Mesendoderm (in vitro differentiated cells): Measurements from ENCODE around the gene PEX13.
A peak's percentile ranks its signal among the peaks of the same experiment; 100 is the strongest.
"Not testable (repeated sequence)": the region's sequence is repeated elsewhere in the genome, so short reads cannot be mapped to it uniquely, and the experiment has no call there.

Experiments used
- DNase-seq: peaks from one replicate; pipeline ENCODE4 v3.0.0; 2013
- H2AK5ac ChIP-seq: 2 replicates; pipeline ENCODE4 v1.6.1; 2013; ENCODE audit warnings: low read length, inconsistent platforms
- H2BK120ac ChIP-seq: 2 replicates; pipeline ENCODE4 v1.6.1; 2013; ENCODE audit warnings: low read depth, mild to moderate bottlenecking, low read length, moderate library complexity, mixed read lengths
- H2BK15ac ChIP-seq: replicated peaks from 2 replicates; pipeline ENCODE4 v1.6.1; 2013; ENCODE audit warnings: low read depth, mild to moderate bottlenecking, moderate library complexity
- H2BK5ac ChIP-seq: 2 replicates; pipeline ENCODE4 v1.6.1; 2013; ENCODE audit warnings: low read length, inconsistent platforms
- H3K18ac ChIP-seq: 2 replicates; pipeline ENCODE4 v1.6.1; 2013; ENCODE audit warnings: mild to moderate bottlenecking, low read length, mixed read lengths
- H3K23ac ChIP-seq: one replicate; pipeline ENCODE4 v1.6.1; 2013; ENCODE audit warnings: low read length
- H3K27ac ChIP-seq: 2 replicates; pipeline ENCODE4 v1.5.1; 2013; ENCODE audit warnings: low read depth, mild to moderate bottlenecking, inconsistent platforms, low read length, moderate library complexity
- H3K27me3 ChIP-seq: 2 replicates; pipeline ENCODE4 v1.6.1; 2013; ENCODE audit warnings: low read length, control low read depth, mild to moderate bottlenecking, inconsistent platforms; ENCODE audit not compliant: insufficient read depth, poor library complexity
- H3K36me3 ChIP-seq: 2 replicates; pipeline ENCODE4 v1.6.1; 2013; ENCODE audit warnings: low read length, inconsistent platforms; ENCODE audit not compliant: control insufficient read depth, insufficient read depth
- H3K4ac ChIP-seq: one replicate; pipeline ENCODE4 v1.6.1; 2013; ENCODE audit warnings: low read depth, mild to moderate bottlenecking, low read length, moderate library complexity
- H3K4me1 ChIP-seq: 2 replicates; pipeline ENCODE4 v1.6.1; 2013; ENCODE audit warnings: low read depth, low read length, inconsistent platforms; ENCODE audit not compliant: control insufficient read depth
- H3K4me2 ChIP-seq: 2 replicates; pipeline ENCODE4 v1.6.1; 2013; ENCODE audit warnings: low read length
- H3K4me3 ChIP-seq: 2 replicates; pipeline ENCODE4 v1.5.1; 2013; ENCODE audit warnings: mild to moderate bottlenecking, low read length
- H3K56ac ChIP-seq: one replicate; pipeline ENCODE4 v1.6.1; 2013; ENCODE audit warnings: low read length
- H3K79me1 ChIP-seq: 2 replicates; pipeline ENCODE4 v1.6.1; 2013; ENCODE audit warnings: low read length, inconsistent platforms
- H3K79me2 ChIP-seq: 2 replicates; pipeline ENCODE4 v1.6.1; 2013; ENCODE audit warnings: mild to moderate bottlenecking, low read length; ENCODE audit not compliant: control insufficient read depth, insufficient read depth
- H3K9ac ChIP-seq: 2 replicates; pipeline ENCODE4 v1.6.1; 2013; ENCODE audit warnings: low read length, inconsistent platforms
- H4K5ac ChIP-seq: one replicate; pipeline ENCODE4 v1.6.1; 2013; ENCODE audit warnings: low read length
- H4K8ac ChIP-seq: one replicate; pipeline ENCODE4 v1.6.1; 2013; ENCODE audit warnings: low read depth, mild to moderate bottlenecking, control low read depth, low read length, moderate library complexity
- WGBS: extraction: QIAGEN DNeasy Blood & Tissue Kit; methylation state at CpG from one replicate; pipeline ENCODE4 v1.1.7; 2013; ENCODE audit warnings: low lambda C conversion rate, missing lambda C conversion rate; ENCODE audit not compliant: insufficient coverage; ENCODE audit errors: extremely low coverage; 5-methylcytosine and 5-hydroxymethylcytosine counted together

The PEX13 gene

DNA sequence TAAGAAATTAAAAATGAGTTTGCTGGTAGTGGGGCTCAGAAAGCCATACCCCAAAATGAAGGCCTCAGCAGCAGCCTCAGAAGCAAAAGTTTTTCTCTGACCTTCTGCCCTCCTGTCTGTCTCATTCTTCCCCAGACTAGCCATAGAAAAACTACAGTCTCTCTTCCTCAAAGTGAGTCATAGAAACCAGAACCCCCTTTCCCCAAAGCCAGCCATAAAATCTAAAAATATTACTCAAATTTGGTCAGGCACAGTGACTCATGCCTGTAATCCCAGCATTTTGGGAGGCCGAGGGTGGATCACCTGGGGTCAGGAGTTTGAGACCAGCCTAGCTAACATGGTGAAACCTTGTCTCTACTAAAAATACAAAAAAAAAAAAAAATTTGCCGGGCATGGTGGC is 5.2 kb upstream of the PEX13 start:
- not testable (repeated sequence) for H4K8ac ChIP-seq, H3K4me3 ChIP-seq, H3K56ac ChIP-seq, H3K79me1 ChIP-seq, H3K79me2 ChIP-seq, H3K23ac ChIP-seq, H2BK120ac ChIP-seq, H2BK15ac ChIP-seq, H3K4me1 ChIP-seq, H4K5ac ChIP-seq, H2BK5ac ChIP-seq, H3K4ac ChIP-seq, H3K27ac ChIP-seq, H3K9ac ChIP-seq, H3K36me3 ChIP-seq, H2AK5ac ChIP-seq, H3K4me2 ChIP-seq, H3K27me3 ChIP-seq, DNase-seq, H3K18ac ChIP-seq
- WGBS, result no CpG with 5 or more reads among the region's 2 CpGs

DNA sequence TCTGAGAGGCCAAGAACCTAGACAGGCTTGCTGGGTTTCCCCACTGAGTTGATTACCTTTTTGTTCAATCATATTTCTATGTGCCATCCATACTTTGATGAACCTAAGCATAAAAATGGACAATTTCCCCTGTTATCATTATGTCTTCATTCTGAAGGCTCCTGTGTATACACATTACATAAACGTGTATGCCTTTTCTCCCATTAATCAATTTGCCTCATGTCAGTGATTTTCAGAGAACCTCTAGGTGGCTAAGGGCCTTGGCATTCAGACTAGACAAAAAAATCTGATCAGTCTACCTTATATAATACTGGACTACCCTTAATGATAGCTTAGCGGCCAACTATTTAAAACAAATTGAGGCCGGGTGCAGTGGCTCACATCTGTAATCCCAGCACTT is 4.1 kb upstream of the PEX13 start:
- no peaks in the 10 kb centered on the region for H3K79me1 ChIP-seq
- no peak overlapping the region for H3K4ac ChIP-seq
- H4K8ac ChIP-seq, result no peak overlapping the region
- H2BK15ac ChIP-seq, result no peak overlapping the region
- H3K36me3 ChIP-seq, result no peaks in the 10 kb centered on the region
- H3K27ac ChIP-seq, result no peak overlapping the region
- H3K4me2 ChIP-seq, result no peak overlapping the region
- no peak overlapping the region for H2AK5ac ChIP-seq
- H3K9ac ChIP-seq, result no peak overlapping the region
- no peak overlapping the region for H3K4me3 ChIP-seq
- no peaks in the 10 kb centered on the region for H3K4me1 ChIP-seq
- H4K5ac ChIP-seq, result no peak overlapping the region
- no peak for DNase-seq
- peaks cover 5% of the 10 kb centered on the region for H3K79me2 ChIP-seq
- no peak overlapping the region for H3K18ac ChIP-seq
- no peak overlapping the region for H2BK120ac ChIP-seq
- no peak overlapping the region for H3K56ac ChIP-seq
- no peaks in the 10 kb centered on the region for H3K27me3 ChIP-seq
- no CpG with 5 or more reads among the region's 3 CpGs for WGBS
- no peak overlapping the region for H3K23ac ChIP-seq
- H2BK5ac ChIP-seq, result no peak overlapping the region

DNA sequence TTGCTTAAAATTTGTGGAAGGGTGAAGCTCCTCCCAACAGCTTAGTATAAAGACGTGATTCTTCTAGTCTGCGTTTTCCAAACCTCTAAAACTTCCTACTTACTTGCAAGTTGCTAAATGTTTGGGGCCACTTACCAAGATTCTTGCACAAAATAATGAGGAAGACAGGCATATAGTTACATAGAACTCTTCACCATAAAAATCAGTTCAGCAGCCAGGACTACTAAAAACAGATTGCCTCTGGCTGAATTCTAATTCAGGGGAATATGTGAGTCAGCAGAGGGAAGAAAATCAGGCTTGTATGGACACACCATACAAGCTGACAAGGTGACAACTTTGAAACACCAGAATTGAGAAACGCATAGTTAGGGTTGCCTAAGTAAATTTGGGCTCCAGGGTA is 2.8 kb upstream of the PEX13 start:
- Histone ChIP-seq H3K4me2 (no peak overlapping the region), H2BK15ac (no peak overlapping the region), H2AK5ac (no peak overlapping the region), H2BK120ac (no peak overlapping the region), H3K56ac (no peak overlapping the region), H4K8ac (no peak overlapping the region), H3K27ac (no peak overlapping the region), H3K9ac (no peak overlapping the region), H3K18ac (no peak overlapping the region), H3K4me1 (no peaks in the 10 kb centered on the region), H3K79me2 (peaks cover 6% of the 10 kb centered on the region), H3K4me3 (no peak overlapping the region), H3K23ac (no peak overlapping the region), H2BK5ac (no peak overlapping the region), H4K5ac (no peak overlapping the region), H3K4ac (no peak overlapping the region), H3K36me3 (no peaks in the 10 kb centered on the region), H3K79me1 (no peaks in the 10 kb centered on the region), H3K27me3 (no peaks in the 10 kb centered on the region)
- no CpG with 5 or more reads among the region's 3 CpGs for WGBS
- DNase-seq, result no peak

DNA sequence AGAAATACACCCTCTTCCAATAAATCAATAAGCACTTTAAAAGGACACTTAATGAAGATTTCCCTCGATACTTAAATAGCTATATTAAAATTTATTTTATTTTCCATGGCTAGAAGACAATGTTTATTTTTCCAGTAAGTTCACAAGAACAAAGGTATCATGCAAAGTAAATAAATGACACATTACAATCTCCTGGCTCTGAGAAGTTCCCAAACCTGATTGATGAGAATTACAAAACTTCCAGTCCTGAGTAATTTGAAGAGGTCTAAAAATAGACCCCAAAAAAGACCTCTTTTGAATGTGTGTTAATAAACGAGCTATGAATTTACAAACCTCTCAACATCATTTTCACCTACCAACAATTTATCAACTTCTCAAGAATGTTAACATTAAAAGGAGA is 1.5 kb upstream of the PEX13 start:
- 100% methylated on average over 1 of the region's 2 CpGs for WGBS
- H2BK15ac ChIP-seq, result no peak overlapping the region
- H3K4me3 ChIP-seq, result no peak overlapping the region
- H3K56ac ChIP-seq, result no peak overlapping the region
- no peak overlapping the region for H4K5ac ChIP-seq
- no peak overlapping the region for H3K9ac ChIP-seq
- no peaks in the 10 kb centered on the region for H3K79me1 ChIP-seq
- no peaks in the 10 kb centered on the region for H3K36me3 ChIP-seq
- H2AK5ac ChIP-seq, result no peak overlapping the region
- H3K27ac ChIP-seq, result no peak overlapping the region
- H3K4ac ChIP-seq, result no peak overlapping the region
- no peak overlapping the region for H2BK5ac ChIP-seq
- H3K4me1 ChIP-seq, result no peaks in the 10 kb centered on the region
- H4K8ac ChIP-seq, result no peak overlapping the region
- H3K79me2 ChIP-seq, result peaks cover 8% of the 10 kb centered on the region
- H2BK120ac ChIP-seq, result no peak overlapping the region
- no peak overlapping the region for H3K18ac ChIP-seq
- no peak for DNase-seq
- no peaks in the 10 kb centered on the region for H3K27me3 ChIP-seq
- no peak overlapping the region for H3K23ac ChIP-seq
- H3K4me2 ChIP-seq, result no peak overlapping the region

DNA sequence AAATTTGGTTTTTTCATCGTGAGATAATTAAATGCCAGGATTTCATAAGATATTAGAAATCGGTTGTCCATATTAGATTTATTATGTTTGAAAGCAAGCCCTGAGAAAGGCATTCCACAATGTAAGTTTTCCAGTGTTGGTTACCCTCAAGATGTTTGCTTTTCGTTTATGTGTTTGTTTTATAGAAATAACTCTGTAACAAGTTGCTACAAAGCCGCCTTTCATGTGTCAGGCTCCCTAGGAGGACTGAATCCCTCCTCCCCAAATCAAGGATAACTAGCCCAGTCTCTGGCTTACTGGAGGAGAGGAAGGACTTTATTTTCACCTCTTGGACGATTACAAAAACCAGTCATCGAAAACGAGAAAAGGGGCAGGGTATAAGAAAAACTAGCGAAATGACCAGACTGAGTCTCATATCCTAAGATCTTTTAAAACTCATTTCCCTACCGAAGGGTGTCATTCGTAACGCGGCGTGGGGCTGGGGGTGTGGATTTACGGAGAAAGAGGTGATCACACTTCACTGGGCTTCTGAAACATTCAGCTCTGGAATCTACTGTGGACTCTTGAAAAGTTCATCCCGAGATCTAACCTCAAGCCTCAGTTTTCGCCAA is 1.0 kb upstream of the PEX13 start:
- Histone ChIP-seq H2BK5ac (no peak overlapping the region), H3K79me2 (peaks cover 11% of the 10 kb centered on the region), H3K4me3 (peak overlapping the region; percentile 97), H3K27ac (peak overlapping the region; percentile 92), H3K4ac (no peak overlapping the region), H4K8ac (no peak overlapping the region), H3K4me1 (no peaks in the 10 kb centered on the region), H3K18ac (no peak overlapping the region), H3K4me2 (peak overlapping the region; percentile 59), H3K23ac (no peak overlapping the region), H4K5ac (no peak overlapping the region), H2AK5ac (no peak overlapping the region), H3K79me1 (peaks cover 3% of the 10 kb centered on the region), H3K36me3 (no peaks in the 10 kb centered on the region), H3K9ac (peak overlapping the region; percentile 94), H2BK120ac (no peak overlapping the region), H2BK15ac (no peak overlapping the region), H3K56ac (peak overlapping the region; percentile 98), H3K27me3 (no peaks in the 10 kb centered on the region)
- DNase-seq, result peak; percentile 20
- WGBS, result no CpG with 5 or more reads among the region's 16 CpGs

DNA sequence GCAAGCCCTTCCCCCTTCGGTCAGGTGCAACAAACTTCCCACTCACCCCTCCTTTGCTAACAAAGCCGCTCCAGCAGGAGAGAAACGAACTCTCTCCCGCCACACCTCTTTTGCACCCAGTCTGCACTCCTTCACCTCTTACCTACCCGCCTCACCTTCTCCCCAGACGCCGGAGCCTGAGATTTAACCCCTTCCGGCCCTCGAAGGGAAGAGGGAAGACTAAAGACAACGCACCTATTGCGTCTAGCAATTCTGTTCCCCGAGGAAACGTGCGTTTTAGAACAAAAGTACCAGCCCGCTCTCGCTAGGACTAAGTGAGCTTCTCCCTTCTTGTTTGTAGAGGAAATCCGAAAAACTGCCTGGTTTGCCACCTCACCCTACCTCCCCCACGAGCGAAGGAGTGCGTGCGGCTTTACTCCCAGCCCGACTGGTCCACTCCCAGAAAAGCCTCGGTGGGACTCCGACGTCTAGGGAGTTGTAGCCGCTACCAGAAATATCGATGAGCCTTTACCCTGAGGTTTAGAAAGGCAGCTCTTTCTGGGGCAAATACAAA is 441 bp upstream of the PEX13 start:
- no peaks in the 10 kb centered on the region for H3K27me3 ChIP-seq
- peak overlapping the region; percentile 12 for H3K18ac ChIP-seq
- peak; percentile 95 for DNase-seq
- peak overlapping the region; percentile 97 for H3K4me3 ChIP-seq
- H3K27ac ChIP-seq, result peak overlapping the region; percentile 92
- peaks cover 3% of the 10 kb centered on the region for H3K79me1 ChIP-seq
- peak overlapping the region; percentile 95 for H3K4me2 ChIP-seq
- WGBS, result no CpG with 5 or more reads among the region's 27 CpGs
- H3K56ac ChIP-seq, result peak overlapping the region; percentile 98
- H3K23ac ChIP-seq, result no peak overlapping the region
- no peak overlapping the region for H2BK120ac ChIP-seq
- H2AK5ac ChIP-seq, result no peak overlapping the region
- H4K8ac ChIP-seq, result no peak overlapping the region
- H4K5ac ChIP-seq, result no peak overlapping the region
- no peaks in the 10 kb centered on the region for H3K4me1 ChIP-seq
- peak overlapping the region; percentile 94 for H3K9ac ChIP-seq
- no peaks in the 10 kb centered on the region for H3K36me3 ChIP-seq
- peak overlapping the region; percentile 64 for H2BK5ac ChIP-seq
- no peak overlapping the region for H2BK15ac ChIP-seq
- no peak overlapping the region for H3K4ac ChIP-seq
- H3K79me2 ChIP-seq, result peaks cover 11% of the 10 kb centered on the region
